ENCODE measurements around the gene ACTR1B.

Gene ACTR1B

GRCh38 chr2:97702731-97703470 lies 39.1 kb upstream of the ACTR1B start:
- no peak for TF ChIP-seq CTCF (IDR thresholded peaks at IDR 0.05)
- H3K4me3 ChIP-seq (ENCODE audit: low read depth in 1 of 2, low read length in 1 of 2) = no peak overlapping the region
- no peaks in the 10 kb centered on the region for H3K9me3 ChIP-seq
- H3K4me1 ChIP-seq (ENCODE audit: control insufficient read depth in 1 of 2, insufficient read depth in 1 of 2, low read depth in 1 of 2, low read length in 1 of 2) = no peaks in the 10 kb centered on the region
- no peaks in the 10 kb centered on the region for H3K36me3 ChIP-seq
- no peaks in the 10 kb centered on the region for H3K27me3 ChIP-seq
- H3K27ac ChIP-seq = no peak overlapping the region

- no peak for TF ChIP-seq CTCF (IDR thresholded peaks at IDR 0.05)
- H3K27me3 ChIP-seq = no peaks in the 10 kb centered on the region
- peaks cover 0 to 3% of the 10 kb centered on the region in 2 experiments for H3K4me1 ChIP-seq (ENCODE audit: control insufficient read depth in 1 of 2, insufficient read depth in 1 of 2, low read depth in 1 of 2, low read length in 1 of 2)
- H3K27ac ChIP-seq = no peak overlapping the region
- H3K36me3 ChIP-seq = no peaks in the 10 kb centered on the region
- H3K4me3 ChIP-seq (ENCODE audit: low read depth in 1 of 2, low read length in 1 of 2) = no peak overlapping the region
- H3K9me3 ChIP-seq = no peaks in the 10 kb centered on the region
These were observed 38.1 kb upstream of the ACTR1B start for GRCh38 chr2:97701851-97702465.

GRCh38 chr2:97701186-97701585 lies 37.3 kb upstream of the ACTR1B start:
- Histone ChIP-seq H3K36me3 (no peaks in the 10 kb centered on the region), H3K4me3 (ENCODE audit: low read depth in 1 of 2, low read length in 1 of 2) (no peak overlapping the region), H3K4me1 (ENCODE audit: control insufficient read depth in 1 of 2, insufficient read depth in 1 of 2, low read depth in 1 of 2, low read length in 1 of 2) (peaks cover 0 to 5% of the 10 kb centered on the region in 2 experiments), H3K9me3 (no peaks in the 10 kb centered on the region), H3K27me3 (no peaks in the 10 kb centered on the region), H3K27ac (no peak overlapping the region)
- TF ChIP-seq CTCF (IDR thresholded peaks at IDR 0.05) = no peak

- H3K27ac ChIP-seq = no peak overlapping the region
- peaks cover 0 to 5% of the 10 kb centered on the region in 2 experiments for H3K4me1 ChIP-seq (ENCODE audit: control insufficient read depth in 1 of 2, insufficient read depth in 1 of 2, low read depth in 1 of 2, low read length in 1 of 2)
- H3K36me3 ChIP-seq = no peaks in the 10 kb centered on the region
- H3K27me3 ChIP-seq = no peaks in the 10 kb centered on the region
- H3K4me3 ChIP-seq (ENCODE audit: low read depth in 1 of 2, low read length in 1 of 2) = no peak overlapping the region
- TF ChIP-seq CTCF (IDR thresholded peaks at IDR 0.05) = no peak
- no peaks in the 10 kb centered on the region for H3K9me3 ChIP-seq
These were observed 36.1 kb upstream of the ACTR1B start for GRCh38 chr2:97699765-97700444.

- Histone ChIP-seq H3K4me3 (ENCODE audit: low read depth in 1 of 2, low read length in 1 of 2) (no peak overlapping the region), H3K27me3 (no peaks in the 10 kb centered on the region), H3K4me1 (ENCODE audit: control insufficient read depth in 1 of 2, insufficient read depth in 1 of 2, low read depth in 1 of 2, low read length in 1 of 2) (peaks cover 3 to 10% of the 10 kb centered on the region in 2 experiments), H3K27ac (no peak overlapping the region), H3K9me3 (no peaks in the 10 kb centered on the region), H3K36me3 (no peaks in the 10 kb centered on the region)
- TF ChIP-seq CTCF (IDR thresholded peaks at IDR 0.05) = no peak
These were observed 34.7 kb upstream of the ACTR1B start for GRCh38 chr2:97698530-97698929.

Measured in neutrophil (primary cell).